Esophagus squamous epithelium (tissue), 4 donors: Measurements from ENCODE around the gene ALDH3A1.

ENCODE experiments used
- CTCF ChIP-seq, 6 experiments: fragments of 450-650 bp in 4 of 6; fragments of 200-600 bp in 2 of 6; sonication (generic) in 2 of 6; IDR thresholded peaks; one replicate each; pipeline ENCODE4 v1.5.1; 2016 to 2019; ENCODE audit warnings: antibody characterized with exemption in 6 of 6, mild to moderate bottlenecking in 4 of 6, moderate library complexity in 4 of 6
- POLR2A ChIP-seq, 4 donors: fragments of 450-650 bp; IDR thresholded peaks; one replicate each; pipeline ENCODE4 v1.6.1; 2017; ENCODE audit warnings: antibody characterized with exemption in 4 of 4, mild to moderate bottlenecking in 4 of 4, moderate library complexity in 3 of 4

DNA sequence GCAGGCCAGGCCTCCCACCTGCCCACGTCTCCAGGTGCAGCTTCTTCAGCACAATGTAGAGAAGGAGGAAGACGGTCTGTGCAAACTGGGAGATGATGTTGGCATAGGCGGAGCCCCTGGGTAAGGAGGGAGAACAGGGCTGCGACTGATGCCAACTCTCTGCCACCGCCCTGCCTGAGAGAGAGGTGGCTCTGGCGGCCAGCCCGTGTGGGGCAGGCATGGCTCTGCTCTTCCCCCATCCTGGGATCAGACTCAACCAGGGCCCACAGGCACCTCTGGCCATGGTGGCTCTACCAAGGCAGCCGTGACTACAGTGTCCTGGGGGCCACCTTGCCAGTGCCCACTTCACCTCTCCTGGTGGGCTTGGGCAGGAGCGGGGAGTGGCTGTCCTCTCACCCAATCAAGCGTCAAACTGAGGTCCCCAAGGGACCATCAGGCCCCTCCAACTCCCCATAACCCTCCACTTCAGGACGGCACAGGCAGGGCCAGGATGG lies 40.3 kb downstream of the ALDH3A1 start:
- TF ChIP-seq CTCF (IDR thresholded peaks at IDR 0.05) (no peak), POLR2A (IDR thresholded peaks at IDR 0.05) (no peak)
